K562 (cell line): ENCODE data around the gene TRIM69.

Experiments used
- HOXB6 ChIP-seq: fragments of 250-450 bp; sonication (Bioruptor Pico); IDR thresholded peaks from 2 replicates; pipeline ENCODE4 v1.5.1; 2022; ENCODE audit warnings: mild to moderate bottlenecking, borderline replicate concordance
- MTA1 ChIP-seq: fragments of 450-650 bp; IDR thresholded peaks from 2 replicates; pipeline ENCODE4 v1.6.1; 2017; ENCODE audit warnings: borderline replicate concordance
- POLR2A ChIP-seq: fragments of 450-650 bp; conservative IDR thresholded peaks from 2 replicates; pipeline ENCODE4 v1.6.1; 2016
- RBM14 ChIP-seq: fragments of 200-400 bp; formaldehyde crosslinking; IDR thresholded peaks from 2 replicates; pipeline ENCODE4 v1.6.1; 2018; ENCODE audit warnings: low read depth, mild to moderate bottlenecking, low read length, moderate library complexity, borderline replicate concordance; ENCODE audit not compliant: insufficient read depth
- ZFX ChIP-seq: sonication (generic); formaldehyde crosslinking; IDR thresholded peaks from 2 replicates; pipeline ENCODE4 v1.8.0; 2022; ENCODE audit warnings: mild to moderate bottlenecking, missing genetic modification reagents, moderate library complexity
- ZNF449 ChIP-seq: fragments of 250-450 bp; sonication (Bioruptor Pico); IDR thresholded peaks from 2 replicates; pipeline ENCODE4 v1.8.0; 2022; ENCODE audit warnings: moderate library complexity, mild to moderate bottlenecking, inconsistent platforms
- TF ChIP-seq, protein P1 (sequence below): sonication (generic); formaldehyde crosslinking; IDR thresholded peaks from 2 replicates; pipeline ENCODE4 v1.8.0; 2022; ENCODE audit warnings: mild to moderate bottlenecking, missing genetic modification reagents
- TF ChIP-seq, protein P2 (sequence below), 3 experiments: IDR thresholded peaks in 2 of 3; conservative IDR thresholded peaks in 1 of 3; 2 replicates each; pipeline ENCODE4 v1.5.1; 2011 to 2012; ENCODE audit warnings: low read length in 3 of 3, mild to moderate bottlenecking in 3 of 3, control low read depth in 2 of 3, improper control_type of control experiment in 1 of 3, inconsistent platforms in 1 of 3, low read depth in 1 of 3, mixed read lengths in 1 of 3, moderate library complexity in 1 of 3; ENCODE audit not compliant: insufficient read depth in 2 of 3

- TF ChIP-seq, protein P1, sequence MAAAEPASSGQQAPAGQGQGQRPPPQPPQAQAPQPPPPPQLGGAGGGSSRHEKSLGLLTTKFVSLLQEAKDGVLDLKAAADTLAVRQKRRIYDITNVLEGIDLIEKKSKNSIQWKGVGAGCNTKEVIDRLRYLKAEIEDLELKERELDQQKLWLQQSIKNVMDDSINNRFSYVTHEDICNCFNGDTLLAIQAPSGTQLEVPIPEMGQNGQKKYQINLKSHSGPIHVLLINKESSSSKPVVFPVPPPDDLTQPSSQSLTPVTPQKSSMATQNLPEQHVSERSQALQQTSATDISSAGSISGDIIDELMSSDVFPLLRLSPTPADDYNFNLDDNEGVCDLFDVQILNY (CRISPR knock-in tag): no peak
- no peak for TF ChIP-seq RBM14
- TF ChIP-seq POLR2A: no peak
- TF ChIP-seq HOXB6 (CRISPR knock-in tag): no peak
- TF ChIP-seq ZFX (CRISPR knock-in tag): no peak
- TF ChIP-seq ZNF449 (CRISPR knock-in tag): no peak
- TF ChIP-seq, protein P2, sequence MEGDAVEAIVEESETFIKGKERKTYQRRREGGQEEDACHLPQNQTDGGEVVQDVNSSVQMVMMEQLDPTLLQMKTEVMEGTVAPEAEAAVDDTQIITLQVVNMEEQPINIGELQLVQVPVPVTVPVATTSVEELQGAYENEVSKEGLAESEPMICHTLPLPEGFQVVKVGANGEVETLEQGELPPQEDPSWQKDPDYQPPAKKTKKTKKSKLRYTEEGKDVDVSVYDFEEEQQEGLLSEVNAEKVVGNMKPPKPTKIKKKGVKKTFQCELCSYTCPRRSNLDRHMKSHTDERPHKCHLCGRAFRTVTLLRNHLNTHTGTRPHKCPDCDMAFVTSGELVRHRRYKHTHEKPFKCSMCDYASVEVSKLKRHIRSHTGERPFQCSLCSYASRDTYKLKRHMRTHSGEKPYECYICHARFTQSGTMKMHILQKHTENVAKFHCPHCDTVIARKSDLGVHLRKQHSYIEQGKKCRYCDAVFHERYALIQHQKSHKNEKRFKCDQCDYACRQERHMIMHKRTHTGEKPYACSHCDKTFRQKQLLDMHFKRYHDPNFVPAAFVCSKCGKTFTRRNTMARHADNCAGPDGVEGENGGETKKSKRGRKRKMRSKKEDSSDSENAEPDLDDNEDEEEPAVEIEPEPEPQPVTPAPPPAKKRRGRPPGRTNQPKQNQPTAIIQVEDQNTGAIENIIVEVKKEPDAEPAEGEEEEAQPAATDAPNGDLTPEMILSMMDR (IDR thresholded peaks at IDR 0.05 in 2 of 3, conservative IDR thresholded peaks at IDR 0.05 in 1 of 3; ENCODE audit: insufficient read depth in 2 of 3, low read depth in 1 of 3, low read length in 3 of 3): no peak
- no peak for TF ChIP-seq MTA1
Observed at GRCh38 chr15:44695294-44695693, 41.0 kb upstream of the TRIM69 start.
